ENCODE measurements around the gene GPBP1.
"Not testable (repeated sequence)": the region's sequence is repeated elsewhere in the genome, so short reads cannot be mapped to it uniquely, and the experiment has no call there.

The GPBP1 gene

GRCh38 chr5:57249265-57249874 lies 75.5 kb downstream of the GPBP1 start:
- Histone ChIP-seq H3K27ac (ENCODE audit: low read length) (no peak overlapping the region), H3K27me3 (ENCODE audit: control insufficient read depth, insufficient read depth, low read length) (no peaks in the 10 kb centered on the region), H3K4me3 (ENCODE audit: low read length) (no peak overlapping the region), H3K36me3 (ENCODE audit: control insufficient read depth, low read depth, low read length) (peaks cover 69% of the 10 kb centered on the region), H3K4me1 (ENCODE audit: control insufficient read depth, low read depth, low read length) (no peaks in the 10 kb centered on the region), H3K9ac (ENCODE audit: low read length) (no peak overlapping the region), H3K9me3 (ENCODE audit: control insufficient read depth, low read depth, low read length) (no peaks in the 10 kb centered on the region)

GRCh38 chr5:57258052-57258451 lies 84.2 kb downstream of the GPBP1 start:
- H3K4me3 ChIP-seq (ENCODE audit: low read length): no peak overlapping the region
- H3K4me1 ChIP-seq (ENCODE audit: control insufficient read depth, low read depth, low read length): no peaks in the 10 kb centered on the region
- H3K9me3 ChIP-seq (ENCODE audit: control insufficient read depth, low read depth, low read length): no peaks in the 10 kb centered on the region
- peaks cover 65% of the 10 kb centered on the region for H3K36me3 ChIP-seq (ENCODE audit: control insufficient read depth, low read depth, low read length)
- H3K27me3 ChIP-seq (ENCODE audit: control insufficient read depth, insufficient read depth, low read length): no peaks in the 10 kb centered on the region
- H3K27ac ChIP-seq (ENCODE audit: low read length): no peak overlapping the region
- no peak overlapping the region for H3K9ac ChIP-seq (ENCODE audit: low read length)

- Histone ChIP-seq H3K36me3 (ENCODE audit: control insufficient read depth, low read depth, low read length) (peaks cover 71% of the 10 kb centered on the region), H3K27me3 (ENCODE audit: control insufficient read depth, insufficient read depth, low read length) (no peaks in the 10 kb centered on the region), H3K4me3 (ENCODE audit: low read length) (no peak overlapping the region), H3K9ac (ENCODE audit: low read length) (no peak overlapping the region), H3K4me1 (ENCODE audit: control insufficient read depth, low read depth, low read length) (no peaks in the 10 kb centered on the region), H3K9me3 (ENCODE audit: control insufficient read depth, low read depth, low read length) (no peaks in the 10 kb centered on the region), H3K27ac (ENCODE audit: low read length) (no peak overlapping the region)
Measured at GRCh38 chr5:57258943-57259342, 85.1 kb downstream of the GPBP1 start.

- H3K4me3 ChIP-seq (ENCODE audit: low read length): no peak overlapping the region
- H3K36me3 ChIP-seq (ENCODE audit: control insufficient read depth, low read depth, low read length): peaks cover 71% of the 10 kb centered on the region
- no peaks in the 10 kb centered on the region for H3K27me3 ChIP-seq (ENCODE audit: control insufficient read depth, insufficient read depth, low read length)
- no peaks in the 10 kb centered on the region for H3K4me1 ChIP-seq (ENCODE audit: control insufficient read depth, low read depth, low read length)
- no peak overlapping the region for H3K27ac ChIP-seq (ENCODE audit: low read length)
- H3K9me3 ChIP-seq (ENCODE audit: control insufficient read depth, low read depth, low read length): no peaks in the 10 kb centered on the region
- H3K9ac ChIP-seq (ENCODE audit: low read length): no peak overlapping the region
Measured at GRCh38 chr5:57259704-57260103, 85.8 kb downstream of the GPBP1 start.

GRCh38 chr5:57262541-57262940 lies 88.7 kb downstream of the GPBP1 start:
- Histone ChIP-seq H3K27me3 (ENCODE audit: control insufficient read depth, insufficient read depth, low read length) (no peaks in the 10 kb centered on the region), H3K4me1 (ENCODE audit: control insufficient read depth, low read depth, low read length) (no peaks in the 10 kb centered on the region), H3K36me3 (ENCODE audit: control insufficient read depth, low read depth, low read length) (peaks cover 53% of the 10 kb centered on the region), H3K4me3 (ENCODE audit: low read length) (no peak overlapping the region), H3K9ac (ENCODE audit: low read length) (no peak overlapping the region), H3K27ac (ENCODE audit: low read length) (no peak overlapping the region), H3K9me3 (ENCODE audit: control insufficient read depth, low read depth, low read length) (no peaks in the 10 kb centered on the region)

GRCh38 chr5:57267805-57268204 lies 93.9 kb downstream of the GPBP1 start:
- Histone ChIP-seq H3K27ac (ENCODE audit: low read length) (no peak overlapping the region), H3K4me1 (ENCODE audit: control insufficient read depth, low read depth, low read length) (no peaks in the 10 kb centered on the region), H3K27me3 (ENCODE audit: control insufficient read depth, insufficient read depth, low read length) (no peaks in the 10 kb centered on the region), H3K36me3 (ENCODE audit: control insufficient read depth, low read depth, low read length) (peaks cover 13% of the 10 kb centered on the region), H3K9ac (ENCODE audit: low read length) (no peak overlapping the region), H3K9me3 (ENCODE audit: control insufficient read depth, low read depth, low read length) (no peaks in the 10 kb centered on the region), H3K4me3 (ENCODE audit: low read length) (no peak overlapping the region)

- Histone ChIP-seq H3K36me3 (ENCODE audit: control insufficient read depth, low read depth, low read length) (no peaks in the 10 kb centered on the region), H3K27ac (ENCODE audit: low read length) (no peak overlapping the region), H3K27me3 (ENCODE audit: control insufficient read depth, insufficient read depth, low read length) (no peaks in the 10 kb centered on the region), H3K4me1 (ENCODE audit: control insufficient read depth, low read depth, low read length) (peaks cover 3% of the 10 kb centered on the region), H3K4me3 (ENCODE audit: low read length) (no peak overlapping the region), H3K9me3 (ENCODE audit: control insufficient read depth, low read depth, low read length) (no peaks in the 10 kb centered on the region), H3K9ac (ENCODE audit: low read length) (no peak overlapping the region)
Measured at GRCh38 chr5:57276353-57276752, 102.5 kb downstream of the GPBP1 start.

- no peak overlapping the region for H3K27ac ChIP-seq (ENCODE audit: low read length)
- no peaks in the 10 kb centered on the region for H3K27me3 ChIP-seq (ENCODE audit: control insufficient read depth, insufficient read depth, low read length)
- no peak overlapping the region for H3K4me3 ChIP-seq (ENCODE audit: low read length)
- peaks cover 3% of the 10 kb centered on the region for H3K4me1 ChIP-seq (ENCODE audit: control insufficient read depth, low read depth, low read length)
- no peak overlapping the region for H3K9ac ChIP-seq (ENCODE audit: low read length)
- H3K9me3 ChIP-seq (ENCODE audit: control insufficient read depth, low read depth, low read length): no peaks in the 10 kb centered on the region
- H3K36me3 ChIP-seq (ENCODE audit: control insufficient read depth, low read depth, low read length): no peaks in the 10 kb centered on the region
Measured at GRCh38 chr5:57277085-57277484, 103.2 kb downstream of the GPBP1 start.

- no peak overlapping the region for H3K4me3 ChIP-seq (ENCODE audit: low read length)
- no peaks in the 10 kb centered on the region for H3K27me3 ChIP-seq (ENCODE audit: control insufficient read depth, insufficient read depth, low read length)
- H3K4me1 ChIP-seq (ENCODE audit: control insufficient read depth, low read depth, low read length): peaks cover 3% of the 10 kb centered on the region
- H3K27ac ChIP-seq (ENCODE audit: low read length): no peak overlapping the region
- no peak overlapping the region for H3K9ac ChIP-seq (ENCODE audit: low read length)
- H3K9me3 ChIP-seq (ENCODE audit: control insufficient read depth, low read depth, low read length): no peaks in the 10 kb centered on the region
- no peaks in the 10 kb centered on the region for H3K36me3 ChIP-seq (ENCODE audit: control insufficient read depth, low read depth, low read length)
Measured at GRCh38 chr5:57280853-57281252, 107.0 kb downstream of the GPBP1 start.

- not testable (repeated sequence) for H3K27me3 ChIP-seq (ENCODE audit: control insufficient read depth, insufficient read depth, low read length); H3K27ac ChIP-seq (ENCODE audit: low read length); H3K9ac ChIP-seq (ENCODE audit: low read length); H3K36me3 ChIP-seq (ENCODE audit: control insufficient read depth, low read depth, low read length); H3K4me3 ChIP-seq (ENCODE audit: low read length); H3K9me3 ChIP-seq (ENCODE audit: control insufficient read depth, low read depth, low read length); H3K4me1 ChIP-seq (ENCODE audit: control insufficient read depth, low read depth, low read length)
Measured at GRCh38 chr5:57285084-57285483, 111.2 kb downstream of the GPBP1 start.

GRCh38 chr5:57291894-57292293 lies 118.0 kb downstream of the GPBP1 start:
- no peaks in the 10 kb centered on the region for H3K36me3 ChIP-seq (ENCODE audit: control insufficient read depth, low read depth, low read length)
- H3K4me3 ChIP-seq (ENCODE audit: low read length): no peak overlapping the region

GRCh38 chr5:57292336-57292735 lies 118.5 kb downstream of the GPBP1 start:
- Histone ChIP-seq H3K9ac (ENCODE audit: low read length) (no peak overlapping the region), H3K9me3 (ENCODE audit: control insufficient read depth, low read depth, low read length) (no peaks in the 10 kb centered on the region), H3K27ac (ENCODE audit: low read length) (no peak overlapping the region), H3K27me3 (ENCODE audit: control insufficient read depth, insufficient read depth, low read length) (no peaks in the 10 kb centered on the region), H3K36me3 (ENCODE audit: control insufficient read depth, low read depth, low read length) (no peaks in the 10 kb centered on the region), H3K4me3 (ENCODE audit: low read length) (no peak overlapping the region), H3K4me1 (ENCODE audit: control insufficient read depth, low read depth, low read length) (peaks cover 13% of the 10 kb centered on the region)

More at GRCh38 chr5:57291894-57292293, 118.0 kb downstream of the GPBP1 start:
- Histone ChIP-seq H3K9ac (ENCODE audit: low read length) (no peak overlapping the region), H3K27me3 (ENCODE audit: control insufficient read depth, insufficient read depth, low read length) (no peaks in the 10 kb centered on the region), H3K4me1 (ENCODE audit: control insufficient read depth, low read depth, low read length) (peaks cover 13% of the 10 kb centered on the region), H3K9me3 (ENCODE audit: control insufficient read depth, low read depth, low read length) (no peaks in the 10 kb centered on the region), H3K27ac (ENCODE audit: low read length) (no peak overlapping the region)

Data from iPS-18a (cell line).